ENCODE data around the gene ZNF718.

- TF ChIP-seq HDAC2 (CRISPR knock-in tag; IDR thresholded peaks at IDR 0.05) (no peak), HDAC6 (IDR thresholded peaks at IDR 0.05; ENCODE audit: low read depth, low read length) (no peak), CBX2 (IDR thresholded peaks at IDR 0.05; ENCODE audit: low read depth, low read length) (no peak), CBX2 (CRISPR knock-in tag; IDR thresholded peaks at IDR 0.05; ENCODE audit: low read depth) (no peak), RAD21 (CRISPR knock-in tag; IDR thresholded peaks at IDR 0.05) (no peak), CREM (IDR thresholded peaks at IDR 0.05) (no peak), CREM (CRISPR knock-in tag; IDR thresholded peaks at IDR 0.05) (no peak)
- TF ChIP-seq, protein P1, sequence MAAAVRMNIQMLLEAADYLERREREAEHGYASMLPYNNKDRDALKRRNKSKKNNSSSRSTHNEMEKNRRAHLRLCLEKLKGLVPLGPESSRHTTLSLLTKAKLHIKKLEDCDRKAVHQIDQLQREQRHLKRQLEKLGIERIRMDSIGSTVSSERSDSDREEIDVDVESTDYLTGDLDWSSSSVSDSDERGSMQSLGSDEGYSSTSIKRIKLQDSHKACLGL (CRISPR knock-in tag; IDR thresholded peaks at IDR 0.05), result no peak
Observed at GRCh38 chr4:173666-174314, 49.5 kb downstream of the ZNF718 start.
